Measurements from ENCODE around the gene RASSF4. TPM values are rescaled to one million over a fixed set of nuclear protein-coding genes. Genes with fewer than 3 reads are reported as not detected.

The RASSF4 gene
- total RNA-seq, 3 donors from 2014 or later = 0.28 to 0.61 (median 0.33) TPM

DNA sequence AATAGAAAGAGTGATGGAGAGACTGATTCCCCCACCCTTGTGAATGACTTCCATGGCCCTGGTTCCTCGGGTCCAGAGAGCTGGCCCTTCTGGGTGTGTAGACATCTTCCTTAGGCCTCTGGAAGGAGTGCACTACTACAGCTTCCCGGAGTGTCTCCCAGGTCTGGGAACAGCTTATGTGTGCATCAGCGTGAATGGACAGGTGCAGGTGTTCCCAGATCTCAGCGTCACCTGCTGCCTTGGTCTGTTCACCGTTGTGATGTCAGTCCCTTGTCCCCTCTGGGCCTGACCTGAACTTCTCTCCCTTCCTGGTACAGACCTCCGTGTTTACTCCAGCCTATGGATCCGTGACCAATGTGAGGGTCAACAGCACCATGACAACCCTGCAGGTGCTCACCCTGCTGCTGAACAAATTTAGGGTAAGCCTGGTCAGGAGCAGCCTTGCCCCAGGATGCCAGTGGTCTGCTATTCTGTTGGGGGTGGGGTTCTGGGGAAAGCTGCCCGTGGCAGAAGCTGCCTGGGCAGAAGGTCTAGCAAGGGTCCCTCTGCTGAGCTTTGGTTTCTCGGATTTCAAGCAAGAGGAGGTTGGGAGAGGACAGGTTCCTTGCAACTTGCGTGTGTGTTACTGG, 29.5 kb downstream of the RASSF4 start:
- Mint-ChIP-seq H3K27me3 (ENCODE audit: low read depth) (peaks cover 7% of the 10 kb centered on the region), H3K36me3 (ENCODE audit: insufficient read depth) (no peaks in the 10 kb centered on the region), H3K9me3 (no peaks in the 10 kb centered on the region), H3K4me3 (no peak overlapping the region), H3K4me1 (ENCODE audit: low read depth) (no peaks in the 10 kb centered on the region)
- no peak for ATAC-seq
- no peak for DNase-seq

DNA sequence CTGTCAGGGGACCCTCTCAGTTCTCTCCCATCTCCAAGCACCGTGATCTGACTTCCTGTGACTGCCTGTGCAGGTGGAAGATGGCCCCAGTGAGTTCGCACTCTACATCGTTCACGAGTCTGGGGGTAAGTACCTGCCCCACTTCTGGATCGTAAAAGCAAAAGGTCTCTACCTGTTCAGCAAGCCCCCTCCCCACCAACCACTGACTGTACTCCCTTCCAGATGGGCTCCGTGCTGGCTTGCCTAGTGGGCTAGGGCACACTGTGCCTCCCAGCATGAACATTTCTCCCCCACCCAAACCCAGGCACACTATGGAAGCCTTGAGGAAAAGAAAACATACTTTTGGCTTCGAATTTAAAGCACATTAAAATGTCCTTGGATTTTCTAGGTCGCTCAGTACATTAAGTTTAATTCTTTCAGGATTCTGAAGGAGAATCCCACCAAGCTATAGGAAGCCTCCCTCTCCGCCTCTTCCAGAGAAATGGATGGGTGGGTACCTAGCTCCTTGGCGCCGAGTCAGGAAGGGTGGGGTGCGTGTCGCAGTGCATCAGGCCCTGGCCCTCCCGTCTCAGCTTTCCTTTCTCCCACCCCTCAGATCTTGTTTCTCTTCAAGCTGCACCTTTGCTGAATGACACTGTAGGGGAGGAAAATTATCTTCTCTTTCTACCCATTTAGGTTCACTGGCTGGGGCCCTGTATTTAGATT, 30.1 kb downstream of the RASSF4 start:
- no peak for ATAC-seq

DNA sequence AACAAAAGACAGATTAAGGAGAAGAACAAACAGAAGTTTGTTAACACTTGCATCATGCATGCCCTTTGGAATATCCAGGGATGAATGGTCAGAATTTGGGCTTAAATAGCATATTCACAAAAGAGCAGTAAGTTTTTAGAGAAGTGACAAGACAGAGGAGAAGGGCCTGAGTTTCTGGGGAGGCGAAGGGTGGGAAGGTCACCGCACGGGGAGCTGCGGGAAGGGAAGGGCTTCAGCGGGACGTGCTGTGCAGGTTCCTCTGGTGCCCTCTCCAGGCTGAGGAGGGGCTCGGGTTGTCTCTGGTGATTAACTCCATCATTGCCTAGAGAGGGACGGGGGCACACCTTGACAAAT, 30.7 kb downstream of the RASSF4 start:
- Mint-ChIP-seq H3K9me3 (no peaks in the 10 kb centered on the region), H3K27me3 (ENCODE audit: low read depth) (peaks cover 7% of the 10 kb centered on the region), H3K4me3 (no peak overlapping the region), H3K4me1 (ENCODE audit: low read depth) (peaks cover 5% of the 10 kb centered on the region), H3K36me3 (ENCODE audit: insufficient read depth) (no peaks in the 10 kb centered on the region)
- no peak for DNase-seq
- ATAC-seq = no peak

More for the DNA sequence above, 30.1 kb downstream of the RASSF4 start:
- Mint-ChIP-seq H3K27me3 (ENCODE audit: low read depth) (peaks cover 7% of the 10 kb centered on the region), H3K9me3 (no peaks in the 10 kb centered on the region), H3K4me3 (no peak overlapping the region), H3K36me3 (ENCODE audit: insufficient read depth) (no peaks in the 10 kb centered on the region), H3K4me1 (ENCODE audit: low read depth) (peaks cover 1% of the 10 kb centered on the region)
- no peak for DNase-seq

DNA sequence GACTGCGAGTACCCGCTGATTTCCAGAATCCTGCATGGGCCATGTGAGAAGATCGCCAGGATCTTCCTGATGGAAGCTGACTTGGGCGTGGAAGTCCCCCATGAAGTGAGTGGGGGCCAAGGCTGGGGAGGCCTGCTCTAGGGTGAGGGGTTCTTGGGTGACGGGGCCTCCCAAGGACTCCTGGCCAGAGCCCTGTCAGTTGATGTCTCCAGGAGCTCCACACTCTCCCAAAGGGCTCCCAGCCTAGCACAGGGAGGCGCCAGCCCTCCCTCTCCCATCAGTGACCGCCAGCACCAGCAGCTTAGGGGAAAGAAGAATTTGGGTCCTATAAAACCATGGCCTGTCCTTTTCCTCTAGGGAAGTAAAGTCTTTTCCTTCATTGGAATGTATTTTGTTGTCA, 31.4 kb downstream of the RASSF4 start:
- ATAC-seq (no peak), DNase-seq (no peak)
- peaks cover 7% of the 10 kb centered on the region for H3K27me3 Mint-ChIP-seq (ENCODE audit: low read depth)
- no peaks in the 10 kb centered on the region for H3K36me3 Mint-ChIP-seq (ENCODE audit: insufficient read depth)
- peaks cover 12% of the 10 kb centered on the region for H3K4me1 Mint-ChIP-seq (ENCODE audit: low read depth)
- no peaks in the 10 kb centered on the region for H3K9me3 Mint-ChIP-seq
- no peak overlapping the region for H3K4me3 Mint-ChIP-seq

DNA sequence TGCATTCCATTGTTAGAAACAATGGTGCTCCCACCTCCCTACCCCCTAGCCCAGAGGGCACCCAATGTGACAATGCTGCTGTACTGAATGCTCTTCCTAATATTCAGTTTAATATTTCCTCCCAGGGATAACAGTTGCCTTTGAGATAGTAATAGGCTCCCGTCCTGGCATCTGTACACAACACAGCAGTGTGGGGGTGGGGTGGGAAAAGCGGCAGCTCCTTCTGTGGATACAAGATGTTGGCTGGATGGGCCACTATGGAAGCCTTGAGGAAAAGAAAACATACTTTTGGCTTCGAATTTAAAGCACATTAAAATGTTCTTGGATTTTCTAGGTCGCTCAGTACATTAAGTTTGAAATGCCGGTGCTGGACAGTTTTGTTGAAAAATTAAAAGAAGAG, 32.0 kb downstream of the RASSF4 start:
- DNase-seq = no peak
- Mint-ChIP-seq H3K4me3 (no peak overlapping the region), H3K4me1 (ENCODE audit: low read depth) (peaks cover 17% of the 10 kb centered on the region), H3K9me3 (no peaks in the 10 kb centered on the region), H3K36me3 (ENCODE audit: insufficient read depth) (no peaks in the 10 kb centered on the region), H3K27me3 (ENCODE audit: low read depth) (peaks cover 7% of the 10 kb centered on the region)
- ATAC-seq = no peak

DNA sequence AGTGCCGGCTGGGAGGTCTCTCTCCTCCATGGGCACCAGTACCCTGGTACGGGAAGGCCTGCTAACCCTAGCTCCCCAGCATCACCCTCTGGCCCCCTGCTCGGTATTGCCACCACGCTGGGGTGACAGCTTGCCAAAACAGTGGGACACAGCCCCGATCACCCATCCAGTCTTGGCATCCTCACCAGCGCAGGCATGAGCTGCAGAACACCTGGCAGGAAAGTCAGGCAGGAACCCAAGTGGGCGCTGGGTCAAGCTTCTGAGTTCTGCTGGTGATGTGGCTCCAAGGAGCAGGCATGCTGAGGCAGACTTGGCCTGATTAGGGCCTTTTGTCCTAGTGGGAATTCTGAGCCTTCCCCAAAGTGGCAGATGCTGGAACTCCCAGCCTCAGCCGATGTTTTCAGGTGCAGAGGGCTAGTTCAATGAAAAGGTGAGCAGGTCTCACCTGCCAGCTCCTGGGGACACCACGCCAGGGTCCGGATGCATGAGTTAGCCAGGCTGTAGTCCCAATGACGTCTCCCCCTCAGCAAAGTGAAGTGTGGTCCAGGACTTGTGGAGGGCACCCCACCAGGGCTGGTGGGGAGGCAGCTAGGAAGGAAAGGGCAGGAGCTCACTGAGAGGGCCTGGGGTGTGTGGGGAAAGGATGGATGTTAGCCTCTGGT, 32.6 kb downstream of the RASSF4 start:
- peaks cover 7% of the 10 kb centered on the region for H3K27me3 Mint-ChIP-seq (ENCODE audit: low read depth)
- no peak for ATAC-seq
- no peak for DNase-seq
- H3K4me1 Mint-ChIP-seq (ENCODE audit: low read depth) = peaks cover 17% of the 10 kb centered on the region
- H3K4me3 Mint-ChIP-seq = no peak overlapping the region
- no peaks in the 10 kb centered on the region for H3K9me3 Mint-ChIP-seq
- no peaks in the 10 kb centered on the region for H3K36me3 Mint-ChIP-seq (ENCODE audit: insufficient read depth)

DNA sequence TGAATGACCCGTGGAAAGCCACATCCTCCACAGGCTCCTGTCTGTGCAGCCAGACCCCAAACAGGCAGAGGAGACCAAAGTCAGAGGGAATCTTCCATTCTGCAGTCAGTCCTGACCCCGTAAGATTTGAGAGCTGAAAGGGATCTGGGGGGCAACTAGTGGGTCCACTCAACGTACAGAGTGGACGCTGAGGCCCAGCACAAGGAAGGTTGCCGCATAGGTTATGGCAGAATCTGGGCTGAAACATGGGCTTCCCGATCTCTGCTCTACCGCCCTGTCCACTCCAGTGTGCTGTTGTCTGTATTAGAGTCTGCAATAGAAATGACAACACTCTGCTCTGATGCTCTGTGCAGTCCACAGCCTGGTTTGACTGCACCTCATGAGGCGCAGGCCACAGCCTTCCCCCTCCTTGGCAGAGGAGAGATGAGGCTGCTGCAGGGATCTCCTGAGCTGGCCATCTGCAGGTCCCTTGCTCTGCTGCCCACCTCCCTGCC, 33.2 kb downstream of the RASSF4 start:
- DNase-seq (no peak), ATAC-seq (no peak)
- Mint-ChIP-seq H3K9me3 (no peaks in the 10 kb centered on the region), H3K4me1 (ENCODE audit: low read depth) (peaks cover 17% of the 10 kb centered on the region), H3K36me3 (ENCODE audit: insufficient read depth) (no peaks in the 10 kb centered on the region), H3K27me3 (ENCODE audit: low read depth) (peaks cover 7% of the 10 kb centered on the region), H3K4me3 (no peak overlapping the region)

DNA sequence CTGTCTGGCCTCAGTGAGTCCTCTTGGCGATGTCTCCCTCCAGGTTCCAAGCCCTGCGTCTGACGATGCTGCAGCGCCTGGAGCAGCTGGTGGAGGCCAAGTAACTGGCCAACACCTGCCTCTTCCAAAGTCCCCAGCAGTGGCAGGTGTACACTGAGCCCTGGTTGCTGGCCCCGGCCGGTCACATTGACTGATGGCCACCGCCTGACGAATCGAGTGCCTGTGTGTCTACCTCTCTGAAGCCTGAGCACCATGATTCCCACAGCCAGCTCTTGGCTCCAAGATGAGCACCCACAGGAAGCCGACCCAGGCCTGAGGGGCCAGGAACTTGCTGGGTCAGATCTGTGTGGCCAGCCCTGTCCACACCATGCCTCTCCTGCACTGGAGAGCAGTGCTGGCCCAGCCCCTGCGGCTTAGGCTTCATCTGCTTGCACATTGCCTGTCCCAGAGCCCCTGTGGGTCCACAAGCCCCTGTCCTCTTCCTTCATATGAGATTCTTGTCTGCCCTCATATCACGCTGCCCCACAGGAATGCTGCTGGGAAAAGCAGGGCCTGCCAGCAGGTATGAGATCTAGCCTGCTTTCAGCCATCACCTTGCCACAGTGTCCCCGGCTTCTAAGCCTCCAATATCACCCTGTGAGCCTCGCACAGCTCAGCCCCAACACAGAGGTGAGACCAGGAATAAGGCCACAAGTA, 33.8 kb downstream of the RASSF4 start:
- no peak for ATAC-seq
- H3K4me1 Mint-ChIP-seq (ENCODE audit: low read depth) = peaks cover 17% of the 10 kb centered on the region
- H3K4me3 Mint-ChIP-seq = no peak overlapping the region
- H3K9me3 Mint-ChIP-seq = no peaks in the 10 kb centered on the region
- H3K27me3 Mint-ChIP-seq (ENCODE audit: low read depth) = peaks cover 7% of the 10 kb centered on the region
- DNase-seq = no peak
- H3K36me3 Mint-ChIP-seq (ENCODE audit: insufficient read depth) = no peaks in the 10 kb centered on the region

DNA sequence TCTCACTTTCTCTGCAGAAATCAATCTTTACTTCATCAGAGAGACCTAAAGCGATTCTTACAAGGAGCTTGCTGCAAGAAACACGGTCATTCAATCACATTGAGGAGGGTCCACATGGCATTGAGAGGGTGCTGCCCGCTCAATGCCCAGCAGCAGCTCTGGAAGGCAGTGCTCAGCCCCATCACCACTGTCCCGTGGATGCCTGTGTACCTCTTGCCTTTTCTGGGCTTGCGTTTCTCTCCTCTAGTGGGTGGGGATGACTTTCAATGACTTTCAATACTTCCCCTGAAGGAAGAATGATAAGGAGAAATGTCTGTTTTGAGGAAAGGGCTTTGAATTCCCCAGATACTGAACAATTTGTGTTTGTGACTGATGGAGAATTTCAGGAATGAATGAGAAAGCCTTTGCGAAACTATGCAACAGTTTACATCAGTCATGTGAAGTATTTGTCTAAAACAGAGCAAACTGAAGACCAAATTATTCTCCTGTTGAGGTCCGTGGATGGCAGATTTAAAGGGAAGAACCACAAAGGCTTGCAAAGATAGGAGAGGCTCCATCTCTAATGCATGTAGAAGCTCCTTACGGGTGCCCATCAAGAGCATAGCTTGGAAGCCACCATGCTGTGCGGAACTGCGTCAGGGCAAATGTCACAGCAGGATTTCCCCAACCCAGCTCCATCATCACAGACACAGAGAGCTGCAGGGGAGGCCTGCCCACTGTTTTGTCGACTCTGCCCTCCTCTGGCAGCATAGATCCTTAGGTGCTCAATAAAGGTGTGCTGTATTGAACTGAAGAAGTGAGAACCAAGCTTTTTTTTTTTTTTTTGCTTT, 34.5 kb downstream of the RASSF4 start:
- no peak for ATAC-seq
- H3K4me3 Mint-ChIP-seq = no peak overlapping the region
- H3K36me3 Mint-ChIP-seq (ENCODE audit: insufficient read depth) = no peaks in the 10 kb centered on the region
- DNase-seq = no peak
- H3K4me1 Mint-ChIP-seq (ENCODE audit: low read depth) = peaks cover 17% of the 10 kb centered on the region
- no peaks in the 10 kb centered on the region for H3K9me3 Mint-ChIP-seq
- H3K27me3 Mint-ChIP-seq (ENCODE audit: low read depth) = peaks cover 5% of the 10 kb centered on the region

DNA sequence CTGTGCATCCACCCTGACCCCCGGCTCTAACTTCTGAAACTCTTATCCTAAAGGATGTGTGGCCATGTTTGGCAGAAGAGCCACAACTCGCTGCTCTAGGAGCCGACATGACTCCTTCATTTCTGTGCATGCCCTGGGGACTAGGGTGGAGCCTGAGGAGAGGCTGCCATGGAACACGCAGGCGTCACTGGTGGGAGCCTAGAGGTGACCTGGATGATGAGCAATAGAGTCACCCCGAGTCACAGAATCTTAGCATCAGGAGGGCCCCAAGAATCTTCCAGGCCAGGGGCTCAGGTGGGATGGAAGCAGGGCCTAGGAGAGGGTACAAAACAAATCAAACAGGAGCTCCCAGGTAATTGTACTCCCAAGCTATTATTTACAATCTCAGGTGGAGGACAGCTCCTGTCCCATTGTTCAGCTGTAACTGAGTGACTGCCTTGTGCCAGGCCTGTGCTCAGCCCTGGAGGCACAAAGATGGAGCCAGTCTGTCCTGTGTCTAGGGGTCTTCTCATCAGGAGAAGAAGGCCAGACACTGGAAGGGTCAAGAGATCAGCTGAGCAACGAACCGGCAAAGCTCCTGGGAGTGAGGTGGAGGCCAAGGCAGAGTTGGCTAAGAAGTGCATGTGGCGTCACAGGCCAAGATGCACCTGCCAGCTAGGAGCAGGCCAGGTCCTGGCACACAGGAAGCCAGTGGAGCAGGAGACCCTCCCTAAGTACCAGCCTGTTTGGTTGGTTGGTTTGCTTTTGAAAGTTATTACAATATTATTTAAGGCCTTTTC, 35.3 kb downstream of the RASSF4 start:
- Mint-ChIP-seq H3K4me1 (ENCODE audit: low read depth) (peaks cover 20% of the 10 kb centered on the region), H3K9me3 (no peaks in the 10 kb centered on the region), H3K4me3 (no peak overlapping the region), H3K36me3 (ENCODE audit: insufficient read depth) (no peaks in the 10 kb centered on the region), H3K27me3 (ENCODE audit: low read depth) (peaks cover 2% of the 10 kb centered on the region)
- DNase-seq = no peak
- ATAC-seq = no peak

DNA sequence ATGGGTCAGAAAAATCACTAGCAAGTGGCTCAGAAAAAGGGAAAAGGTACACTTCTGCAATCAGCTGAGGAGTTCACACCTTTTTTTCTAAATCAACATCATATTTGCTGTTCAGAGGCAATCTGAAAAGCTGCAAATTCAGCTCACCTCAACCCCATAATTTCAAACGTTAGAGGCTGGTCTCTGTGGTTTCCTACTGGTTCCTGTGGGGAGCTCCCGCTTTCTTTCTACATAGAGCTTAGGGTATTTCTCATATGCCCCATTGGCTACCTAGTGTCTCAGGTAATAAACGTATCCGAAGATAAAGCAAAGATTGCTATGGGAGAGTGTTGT, 35.9 kb downstream of the RASSF4 start:
- Mint-ChIP-seq H3K27me3 (ENCODE audit: low read depth) (no peaks in the 10 kb centered on the region), H3K9me3 (no peaks in the 10 kb centered on the region), H3K36me3 (ENCODE audit: insufficient read depth) (no peaks in the 10 kb centered on the region), H3K4me1 (ENCODE audit: low read depth) (peaks cover 26% of the 10 kb centered on the region), H3K4me3 (no peak overlapping the region)
- ATAC-seq (no peak), DNase-seq (no peak)

DNA sequence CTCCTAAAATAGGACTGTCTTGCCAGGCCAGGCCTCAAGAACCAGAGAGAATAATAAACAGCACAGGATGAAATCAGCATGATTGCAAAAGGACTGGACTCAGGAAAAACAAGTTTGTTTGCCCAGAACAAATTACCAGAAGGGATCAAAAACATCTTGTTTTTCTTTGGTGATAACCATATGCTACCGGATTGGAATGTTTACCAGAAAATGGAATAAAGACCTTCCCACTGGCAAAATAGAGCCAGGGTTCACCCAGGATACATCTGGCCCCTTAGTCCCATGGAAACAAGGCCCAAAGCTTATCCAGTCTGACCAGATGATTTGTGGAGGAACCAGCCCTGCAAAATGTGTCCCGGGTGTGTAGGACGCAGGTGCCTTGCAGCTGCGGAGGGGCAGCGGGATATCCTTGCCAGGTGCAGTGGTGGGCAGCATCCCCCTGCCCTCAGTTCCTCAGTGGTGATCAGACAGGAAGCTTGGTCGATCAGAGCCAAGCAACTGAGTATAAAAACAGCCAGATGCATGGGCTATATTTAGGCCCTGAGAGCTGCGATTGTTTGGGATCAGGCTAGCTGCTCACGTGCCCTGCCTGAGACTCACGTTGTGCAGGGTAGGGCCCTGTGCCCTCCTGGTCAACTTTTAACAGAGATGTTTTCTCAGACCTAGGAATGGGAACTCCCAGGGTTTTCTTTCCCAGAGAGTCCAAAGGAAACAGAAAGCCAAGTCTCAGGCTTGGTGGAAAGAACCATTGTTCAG, 36.5 kb downstream of the RASSF4 start:
- ATAC-seq (no peak), DNase-seq (no peak)
- Mint-ChIP-seq H3K4me1 (ENCODE audit: low read depth) (peaks cover 28% of the 10 kb centered on the region), H3K9me3 (no peaks in the 10 kb centered on the region), H3K4me3 (no peak overlapping the region), H3K27me3 (ENCODE audit: low read depth) (no peaks in the 10 kb centered on the region), H3K36me3 (ENCODE audit: insufficient read depth) (no peaks in the 10 kb centered on the region)
